A549 (cell line): ENCODE data around the gene NEK4. TPM values are rescaled to one million over a fixed set of nuclear protein-coding genes. Genes with fewer than 3 reads are reported as not detected.

Experiments
- ATAC-seq, 2 experiments: fragments of 200-7000 bp in 1 of 2; fragments of >200 bp in 1 of 2; cut with Nextera tagmentation in 1 of 2; cut with Tn5 transposase in 1 of 2; 3 replicates each; pipeline versions ENCODE4 v1.8.0 to v1.9.1; 2018 to 2020; ENCODE audit warnings: mild to moderate bottlenecking in 1 of 2, moderate library complexity in 1 of 2
- CTCF ChIA-PET: fragments of 300-600 bp; sonication (Branson Sonifier 250); formaldehyde crosslinking; extraction: SDS; loops from one replicate; lab custom pipeline; 2021; ENCODE audit warnings: antibody characterized with exemption, inconsistent platforms; lab: Yijun Ruan, JAX
- POLR2A ChIA-PET: fragments of 350-600 bp; formaldehyde crosslinking; extraction: SDS; loops from one replicate; lab custom pipeline; 2021; ENCODE audit warnings: antibody characterized with exemption, inconsistent platforms; lab: Yijun Ruan, JAX
- DNase-seq, 2 experiments: peaks; one replicate each; pipeline versions ENCODE4 v3.0.0 to v3.0.0-alpha.2; 2011 to 2016; ENCODE audit warnings: low read depth in 1 of 2, low spot score in 1 of 2
- FAIRE-seq: peaks from 2 replicates; lab custom pipeline; 2011; peaks lifted over from hg19 to GRCh38; lab: Jason Lieb, UNC
- H3K27ac ChIP-seq, 2 experiments: fragments of >200 bp; sonication (Bioruptor Twin); formaldehyde crosslinking; 3 replicates each; pipeline ENCODE4 v1.5.1; 2016 to 2017
- H3K4me1 ChIP-seq: fragments of >200 bp; sonication (Bioruptor Twin); formaldehyde crosslinking; 3 replicates; pipeline ENCODE4 v1.6.1; 2016
- H3K4me2 ChIP-seq: fragments of >200 bp; sonication (Bioruptor Twin); formaldehyde crosslinking; 3 replicates; pipeline ENCODE4 v1.6.1; 2016
- H3K4me3 ChIP-seq: fragments of >200 bp; sonication (Bioruptor Twin); formaldehyde crosslinking; 3 replicates; pipeline ENCODE4 v1.5.1; 2016
- H3K9me3 ChIP-seq: fragments of >200 bp; sonication (Bioruptor Twin); formaldehyde crosslinking; 3 replicates; pipeline ENCODE4 v1.6.1; 2016
- BHLHE40 ChIP-seq: IDR thresholded peaks from 2 replicates; pipeline ENCODE4 v1.6.1; 2012; ENCODE audit warnings: low read depth, low read length, inconsistent platforms
- CEBPB ChIP-seq, 2 experiments: fragments of >200 bp in 1 of 2; sonication (Bioruptor Twin) in 1 of 2; formaldehyde crosslinking in 1 of 2; IDR thresholded peaks; 2 replicates each; pipeline ENCODE4 v1.6.1; 2012 to 2016
- CHD4 ChIP-seq: fragments of 200-600 bp; sonication (generic); IDR thresholded peaks from 2 replicates; pipeline ENCODE4 v1.6.1; 2016; ENCODE audit warnings: antibody characterized with exemption, mild to moderate bottlenecking, borderline replicate concordance
- CTCF ChIP-seq: fragments of >200 bp; sonication (Bioruptor Twin); formaldehyde crosslinking; IDR thresholded peaks from 3 replicates; pipeline ENCODE4 v1.5.1; 2016
- EHMT2 ChIP-seq: fragments of 200-600 bp; sonication (generic); IDR thresholded peaks from 2 replicates; pipeline ENCODE4 v1.6.1; 2016; ENCODE audit warnings: antibody characterized with exemption, low read depth, mild to moderate bottlenecking, moderate library complexity
- EP300 ChIP-seq, 2 experiments: fragments of >200 bp; sonication (Bioruptor Twin); formaldehyde crosslinking; IDR thresholded peaks; 2 replicates in 1 of 2; 3 replicates in 1 of 2; pipeline ENCODE4 v1.6.1; 2016 to 2017
- GATA3 ChIP-seq: IDR thresholded peaks from 2 replicates; pipeline ENCODE4 v1.6.1; 2012; ENCODE audit warnings: borderline replicate concordance
- HES2 ChIP-seq: fragments of >200 bp; sonication (Bioruptor Twin); formaldehyde crosslinking; IDR thresholded peaks from 2 replicates; pipeline ENCODE4 v1.6.1; 2016
- HMGXB4 ChIP-seq: fragments of 250-450 bp; sonication (Bioruptor Pico); IDR thresholded peaks from 2 replicates; pipeline ENCODE4 v1.5.0; 2021; ENCODE audit warnings: mild to moderate bottlenecking, moderate library complexity, borderline replicate concordance
- HOXB13 ChIP-seq: fragments of 250-450 bp; sonication (Bioruptor Pico); IDR thresholded peaks from 2 replicates; pipeline ENCODE4 v1.5.0; 2020; ENCODE audit warnings: low read depth, mild to moderate bottlenecking, moderate library complexity
- HOXB5 ChIP-seq: fragments of 250-450 bp; sonication (Bioruptor Pico); IDR thresholded peaks from 2 replicates; pipeline ENCODE4 v1.5.0; 2020; ENCODE audit warnings: mild to moderate bottlenecking, moderate library complexity
- KDM5A ChIP-seq: fragments of 200-600 bp; sonication (generic); IDR thresholded peaks from 2 replicates; pipeline ENCODE4 v1.6.1; 2016; ENCODE audit warnings: antibody characterized with exemption, mild to moderate bottlenecking
- MAFK ChIP-seq: fragments of 450-650 bp; IDR thresholded peaks from 2 replicates; pipeline ENCODE4 v1.6.1; 2014; ENCODE audit not compliant: partially characterized antibody
- MAZ ChIP-seq: fragments of 150-350 bp; IDR thresholded peaks from 2 replicates; pipeline ENCODE4 v1.6.1; 2014; ENCODE audit warnings: antibody characterized with exemption, low read depth, low read length, borderline replicate concordance
- NPAS2 ChIP-seq: fragments of 250-450 bp; sonication (Bioruptor Pico); IDR thresholded peaks from 2 replicates; pipeline ENCODE4 v1.8.0; 2022; ENCODE audit warnings: mild to moderate bottlenecking, moderate library complexity, borderline replicate concordance
- NR3C1 ChIP-seq: fragments of >200 bp; sonication (Bioruptor Twin); formaldehyde crosslinking; IDR thresholded peaks from 3 replicates; pipeline ENCODE4 v1.6.1; 2017
- PHF8 ChIP-seq: fragments of 200-600 bp; sonication (generic); IDR thresholded peaks from 2 replicates; pipeline ENCODE4 v1.6.1; 2016; ENCODE audit warnings: low read depth, mild to moderate bottlenecking, antibody characterized with exemption, moderate library complexity, borderline replicate concordance
- POLR2A ChIP-seq: IDR thresholded peaks from 2 replicates; pipeline ENCODE4 v1.6.1; 2012; ENCODE audit warnings: mild to moderate bottlenecking, low read length
- RFX5 ChIP-seq: fragments of 450-650 bp; IDR thresholded peaks from 2 replicates; pipeline ENCODE4 v1.7.1; 2014; ENCODE audit warnings: antibody characterized with exemption, mild to moderate bottlenecking, moderate library complexity
- SREBF2 ChIP-seq: fragments of 450-650 bp; IDR thresholded peaks from 2 replicates; pipeline ENCODE4 v1.6.1; 2014; ENCODE audit warnings: mild to moderate bottlenecking, moderate library complexity
- TFCP2L1 ChIP-seq: fragments of 250-450 bp; sonication (Bioruptor Pico); IDR thresholded peaks from 2 replicates; pipeline ENCODE4 v1.5.0; 2021; ENCODE audit warnings: mild to moderate bottlenecking
- TP53 ChIP-seq: fragments of 250-450 bp; sonication (Bioruptor Pico); IDR thresholded peaks from 2 replicates; pipeline ENCODE4 v1.5.0; 2021; ENCODE audit warnings: mild to moderate bottlenecking, moderate library complexity
- WGBS: methylation state at CpG from one replicate; pipeline ENCODE4 v1.1.6; 2017; ENCODE audit errors: missing lambda C conversion rate; 5-methylcytosine and 5-hydroxymethylcytosine counted together
- polyA plus RNA-seq, 4 experiments: library from polyadenylated mRNA; depleted of rRNA in 3 of 4; stranded (reverse); fragments of >200 nt; fragmentation: RNase III in 1 of 4; extraction: RNeasy Plus Mini Kit Qiagen cat#74134 plus additional on column Dnase treatment in 1 of 4; gene quantifications; 2 replicates in 3 of 4; 3 replicates in 1 of 4; pipeline ENCODE4 v1.2.3, GENCODE V29; 2011 to 2017

The NEK4 gene
- polyA plus RNA-seq, 2 of the 4 experiments (the other 2 are of a cell fraction), result 12.1 to 19.4 TPM

- DNase-seq, result no peak
- TF ChIP-seq EHMT2 (no peak), NPAS2 (no peak), CHD4 (no peak), CTCF (no peak), HES2 (no peak), MAFK (no peak), PHF8 (no peak), EP300 (IDR thresholded peaks at IDR 0.05) (no peak), POLR2A (no peak), KDM5A (no peak), MAZ (no peak), TP53 (CRISPR knock-in tag) (no peak), HOXB13 (no peak), SREBF2 (no peak), HOXB5 (no peak), GATA3 (no peak)
- H3K27ac ChIP-seq, result no peak overlapping the region
- no peaks in the 10 kb centered on the region for H3K9me3 ChIP-seq
- no peak overlapping the region for H3K4me3 ChIP-seq
- no peak for ATAC-seq
- FAIRE-seq, result no peak
- WGBS, result 93% methylated on average over 15 of the region's 17 CpGs
- CTCF ChIA-PET, result no interaction called here
- POLR2A ChIA-PET, result no interaction called here
- H3K4me2 ChIP-seq, result no peak overlapping the region
- H3K4me1 ChIP-seq, result peaks cover 6% of the 10 kb centered on the region; the same call in 1 of the 3 replicates
Measured at GRCh38 chr3:52712291-52713212, 58.2 kb downstream of the NEK4 start.

- FAIRE-seq (no peak), DNase-seq (no peak), ATAC-seq (no peak)
- TF ChIP-seq BHLHE40 (no peak), NR3C1 (no peak), RFX5 (no peak), POLR2A (no peak), TFCP2L1 (CRISPR knock-in tag) (no peak), HMGXB4 (no peak), HOXB13 (no peak), CEBPB (IDR thresholded peaks at IDR 0.05) (no peak)
- Histone ChIP-seq H3K4me2 (no peak overlapping the region), H3K4me1 (peaks cover 13% of the 10 kb centered on the region; the same call in 1 of the 3 replicates), H3K27ac (no peak overlapping the region), H3K4me3 (no peak overlapping the region), H3K9me3 (no peaks in the 10 kb centered on the region)
- ChIA-PET CTCF (no interaction called here), POLR2A (no interaction called here)
- 95% methylated on average over 2 of the region's 2 CpGs for WGBS
Measured at GRCh38 chr3:52710512-52710911, 60.2 kb downstream of the NEK4 start.
